ENCODE measurements around the gene HABP2. TPM values are rescaled to one million over a fixed set of nuclear protein-coding genes. Genes with fewer than 3 reads are reported as not detected.

HABP2 gene
- not detected in 2 replicates for total RNA-seq (ENCODE audit: low replicate concordance)

GRCh38 chr10:113552701-113553100 lies at the start of gene HABP2:
Gene HABP2 (plus strand): TSS chr10:113553053. CDS start chr10:113553122, 69 bp downstream.
- no peak within 1 kb of the TSS for H3K4me3 ChIP-seq (ENCODE audit: low read depth, low read length)
- no peak for DNase-seq (ENCODE audit: low read depth)

GRCh38 chr10:113503930-113504329 lies 48.9 kb upstream of the HABP2 start:
- no peak for DNase-seq (ENCODE audit: low read depth)
- TF ChIP-seq CTCF (IDR thresholded peaks at IDR 0.05; ENCODE audit: insufficient read depth, low read length) = no peak
- no peak overlapping the region for H3K4me3 ChIP-seq (ENCODE audit: low read depth, low read length)

More at GRCh38 chr10:113552701-113553100, at the start of gene HABP2:
- no peak for TF ChIP-seq CTCF (IDR thresholded peaks at IDR 0.05; ENCODE audit: insufficient read depth, low read length)

- no peak for DNase-seq (ENCODE audit: low read depth)
- H3K4me3 ChIP-seq (ENCODE audit: low read depth, low read length) = no peak overlapping the region
- no peak for TF ChIP-seq CTCF (IDR thresholded peaks at IDR 0.05; ENCODE audit: insufficient read depth, low read length)
Measured at GRCh38 chr10:113504423-113504822, 48.4 kb upstream of the HABP2 start.

GRCh38 chr10:113506476-113506875 lies 46.4 kb upstream of the HABP2 start:
- no peak for TF ChIP-seq CTCF (IDR thresholded peaks at IDR 0.05; ENCODE audit: insufficient read depth, low read length)
- no peak for DNase-seq (ENCODE audit: low read depth)
- H3K4me3 ChIP-seq (ENCODE audit: low read depth, low read length) = no peak overlapping the region

GRCh38 chr10:113511419-113511818 lies 41.4 kb upstream of the HABP2 start:
- H3K4me3 ChIP-seq (ENCODE audit: low read depth, low read length) = no peak overlapping the region
- DNase-seq (ENCODE audit: low read depth) = no peak
- TF ChIP-seq CTCF (IDR thresholded peaks at IDR 0.05; ENCODE audit: insufficient read depth, low read length) = no peak

- H3K4me3 ChIP-seq (ENCODE audit: low read depth, low read length) = no peak overlapping the region
- no peak for DNase-seq (ENCODE audit: low read depth)
- TF ChIP-seq CTCF (IDR thresholded peaks at IDR 0.05; ENCODE audit: insufficient read depth, low read length) = no peak
Measured at GRCh38 chr10:113515161-113515560, 37.7 kb upstream of the HABP2 start.

- no peak for TF ChIP-seq CTCF (IDR thresholded peaks at IDR 0.05; ENCODE audit: insufficient read depth, low read length)
- no peak overlapping the region for H3K4me3 ChIP-seq (ENCODE audit: low read depth, low read length)
- DNase-seq (ENCODE audit: low read depth) = no peak
Measured at GRCh38 chr10:113515601-113516000, 37.3 kb upstream of the HABP2 start.

Measured in fibroblast of the aortic adventitia (primary cell).